HG03520 (cell line): ENCODE results near the gene ADAM12.
"Not testable (repeated sequence)": the region's sequence is repeated elsewhere in the genome, so short reads cannot be mapped to it uniquely, and the experiment has no call there.

Experiments used
- ATAC-seq: cut with Tn5 transposase; IDR thresholded peaks from one replicate; pipeline ENCODE4 v1.9.1; 2021; ENCODE audit warnings: mild to moderate bottlenecking, moderate library complexity; ENCODE audit not compliant: unreplicated experiment

Gene ADAM12

GRCh38 chr10:126407831-126408230, 19.6 kb upstream of the ADAM12 start:
- ATAC-seq = no peak

GRCh38 chr10:126405239-126405775, 17.0 kb upstream of the ADAM12 start:
- no peak for ATAC-seq

- no peak for ATAC-seq
Measured at GRCh38 chr10:126402721-126403695, 14.7 kb upstream of the ADAM12 start.

DNA sequence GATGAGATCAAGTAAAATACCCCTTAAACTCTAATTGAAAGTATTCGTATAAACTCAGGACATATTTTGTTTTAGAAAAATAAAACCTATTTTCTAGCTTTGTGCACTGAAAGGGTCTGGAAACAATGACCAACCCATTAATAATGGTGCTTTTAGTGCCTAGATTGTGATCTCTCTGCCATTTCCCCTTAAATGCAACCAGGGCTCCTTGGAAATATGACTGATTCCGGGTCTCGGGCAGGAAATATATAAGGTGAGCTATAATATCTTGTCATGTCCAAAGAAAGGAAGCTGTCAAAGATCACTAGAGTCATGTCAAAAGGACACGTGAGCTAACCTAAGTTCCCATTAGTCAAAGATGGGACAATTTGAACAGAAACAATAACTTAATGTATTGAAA, 12.4 kb upstream of the ADAM12 start:
- no peak for ATAC-seq

DNA sequence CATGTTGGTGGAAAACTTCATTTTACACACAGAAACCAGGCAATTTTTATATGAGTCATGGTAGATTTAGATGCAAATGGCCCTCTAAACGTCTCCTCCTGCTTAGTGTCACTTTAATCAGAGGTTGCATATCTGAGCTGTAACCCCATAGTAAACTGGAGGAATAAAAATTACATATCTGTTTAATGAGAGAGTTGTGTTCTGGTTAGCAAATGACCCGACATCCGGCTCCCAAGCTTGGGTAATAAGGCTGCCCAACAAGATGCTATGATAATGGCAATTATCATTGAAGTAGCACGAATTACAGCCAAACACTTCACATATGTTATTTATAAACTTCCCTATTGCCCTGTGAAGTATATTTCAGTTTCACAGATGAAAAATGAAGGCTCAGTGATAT, 10.6 kb upstream of the ADAM12 start:
- ATAC-seq = no peak

DNA sequence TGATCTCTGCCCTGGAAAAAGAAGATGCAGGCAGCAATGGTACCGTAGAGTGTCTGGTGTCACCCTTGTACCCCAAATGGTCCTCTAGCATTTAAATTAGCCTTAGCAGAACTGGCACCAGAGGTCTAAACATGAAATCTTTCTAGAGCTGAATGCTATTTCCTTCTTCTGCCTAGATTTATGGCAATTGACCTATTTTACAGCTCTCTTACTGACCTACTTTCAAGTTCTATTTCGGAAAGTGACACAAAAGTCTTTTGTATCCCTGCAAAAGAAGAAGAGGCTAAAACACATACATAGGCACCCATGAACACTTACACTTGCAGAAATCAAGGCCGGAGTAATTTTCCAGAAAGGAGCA, 10.1 kb upstream of the ADAM12 start:
- no peak for ATAC-seq

DNA sequence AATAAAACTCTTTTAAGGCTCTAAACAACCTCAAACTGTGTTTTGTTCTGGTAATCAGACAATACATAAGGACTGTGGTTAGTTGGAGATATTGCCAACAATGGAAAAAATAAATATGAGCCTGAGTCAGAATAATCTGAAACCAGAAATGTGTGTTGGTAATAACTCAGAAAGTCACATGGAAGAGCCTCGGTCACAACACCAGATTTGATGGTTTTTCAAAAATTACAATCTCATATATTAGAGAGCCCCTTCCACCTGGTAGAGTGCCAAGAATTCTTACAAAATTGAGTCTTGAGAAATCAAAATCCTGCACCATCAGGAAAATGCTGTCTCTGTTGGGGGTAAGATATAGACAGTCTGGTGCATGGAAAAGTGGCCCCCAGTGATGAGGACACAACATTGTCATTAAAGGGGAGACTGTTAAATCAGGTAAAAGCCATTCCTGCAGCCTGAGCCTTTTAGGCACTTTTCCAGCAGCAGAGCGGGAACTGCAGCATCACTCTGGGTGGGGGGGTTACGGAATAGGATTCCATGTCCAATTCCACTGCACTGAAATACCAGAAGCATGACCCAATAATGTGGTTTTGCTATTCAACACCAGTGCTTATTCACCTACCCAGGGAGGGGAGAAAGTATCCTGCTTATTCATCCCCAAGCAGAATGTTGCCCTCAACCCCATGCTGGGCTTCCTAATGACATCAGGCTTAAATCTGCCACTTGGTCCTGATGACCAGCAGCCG, 9.5 kb upstream of the ADAM12 start:
- no peak for ATAC-seq

GRCh38 chr10:126397156-126397555, 8.9 kb upstream of the ADAM12 start:
- no peak for ATAC-seq

- no peak for ATAC-seq
Measured at GRCh38 chr10:126394948-126395347, 6.7 kb upstream of the ADAM12 start.

DNA sequence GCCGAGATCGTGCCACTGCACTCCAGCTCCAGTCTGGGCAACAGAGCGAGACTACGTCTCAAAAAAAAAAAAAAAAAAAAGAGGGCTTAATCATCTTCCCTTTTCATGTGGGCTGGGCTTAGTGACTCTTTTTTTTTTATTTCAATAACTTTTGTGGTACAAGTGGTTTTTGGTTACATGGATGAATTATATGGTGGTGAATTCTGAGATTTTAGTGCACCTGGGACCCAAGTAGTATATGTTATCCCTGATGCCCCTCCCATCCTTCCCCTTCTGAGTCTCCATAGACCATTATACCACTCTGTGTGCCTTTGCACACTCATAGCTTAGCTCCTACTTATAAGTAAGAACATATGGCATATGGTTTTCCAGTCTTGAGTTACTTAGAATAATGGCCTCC, 4.8 kb upstream of the ADAM12 start:
- no peak for ATAC-seq

- ATAC-seq = no peak
Measured at GRCh38 chr10:126392469-126392868, 4.2 kb upstream of the ADAM12 start.

GRCh38 chr10:126392068-126392467, 3.8 kb upstream of the ADAM12 start:
- ATAC-seq = no peak

DNA sequence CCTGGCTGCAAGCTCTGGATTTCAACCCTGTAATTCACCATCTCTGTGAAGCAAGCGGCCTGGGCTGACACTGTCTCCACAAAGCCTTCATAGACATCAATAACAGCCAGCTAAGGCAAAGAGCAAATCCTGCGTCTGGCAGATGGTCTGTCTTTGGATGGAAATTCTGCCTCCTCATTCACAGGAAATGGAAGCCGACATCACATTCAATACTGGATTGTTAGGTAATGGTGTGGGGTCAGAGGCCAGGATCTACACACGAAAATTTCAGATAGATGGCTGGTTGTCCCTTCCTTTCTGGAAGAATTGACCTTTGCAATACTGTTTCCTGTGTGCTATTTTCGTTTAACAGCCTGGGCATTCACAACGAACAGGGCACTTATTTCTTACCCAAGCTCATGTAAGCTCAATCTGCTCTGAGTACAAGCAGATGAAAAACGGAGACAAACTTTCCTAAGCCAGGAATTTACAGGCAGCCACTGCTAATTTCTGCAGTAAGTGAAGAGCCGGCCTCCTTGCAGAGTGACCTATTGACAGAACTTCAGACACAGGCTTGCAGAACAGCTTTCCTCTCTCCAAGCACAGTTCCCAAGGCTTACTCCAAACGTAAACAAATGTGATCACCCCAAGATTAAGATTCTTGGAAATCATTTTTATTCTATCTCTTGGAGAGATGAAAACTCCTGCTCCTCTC, 3.1 kb upstream of the ADAM12 start:
- no peak for ATAC-seq

DNA sequence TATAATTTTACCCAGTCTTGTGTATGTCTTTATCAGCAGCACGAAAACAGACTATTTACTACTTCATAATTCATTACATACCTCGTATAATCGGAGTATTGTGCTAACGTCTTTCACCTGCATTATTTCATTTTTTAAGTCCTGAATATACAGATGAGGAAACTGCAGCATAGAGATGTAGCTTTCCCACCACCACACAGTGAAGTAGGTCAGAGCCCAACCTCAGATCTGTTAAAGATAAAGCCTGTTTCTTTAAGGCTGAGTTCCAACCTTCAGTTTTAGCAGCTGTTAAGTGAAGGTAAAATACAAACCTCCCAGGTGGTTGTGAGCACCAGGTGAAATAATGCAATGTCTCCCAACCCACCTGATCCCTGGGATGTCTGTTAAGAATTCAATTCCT, 2.0 kb upstream of the ADAM12 start:
- no peak for ATAC-seq

GRCh38 chr10:126387041-126387921, 996 bp downstream of the ADAM12 start:
- no peak for ATAC-seq

- ATAC-seq = no peak
Measured at GRCh38 chr10:126384269-126384873, 3.9 kb downstream of the ADAM12 start.

- ATAC-seq = no peak
Measured at GRCh38 chr10:126380352-126381076, 7.8 kb downstream of the ADAM12 start.

GRCh38 chr10:126379166-126379565, 9.1 kb downstream of the ADAM12 start:
- not testable (repeated sequence) for ATAC-seq

DNA sequence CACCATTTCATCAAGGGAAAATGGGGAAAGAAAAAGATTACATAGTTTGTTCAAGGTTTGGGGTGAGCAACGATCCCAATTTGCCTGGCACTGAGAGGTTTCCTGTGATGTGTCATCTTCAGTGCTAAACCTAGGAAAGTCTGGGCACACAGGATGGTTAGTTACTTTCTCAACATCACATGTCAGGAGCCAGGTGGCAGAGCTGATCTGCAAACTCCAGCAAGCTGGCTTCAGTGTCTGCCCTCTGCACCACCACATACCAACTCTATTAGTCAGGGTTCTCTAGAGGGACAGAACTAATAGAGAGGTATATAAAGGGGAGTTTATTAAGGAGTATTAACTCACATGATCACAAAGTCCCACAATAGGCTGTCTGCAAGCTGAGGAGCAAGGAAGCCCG, 11.3 kb downstream of the ADAM12 start:
- ATAC-seq = no peak
